ENCODE data around the gene SPON1. TPM values are rescaled to one million over a fixed set of nuclear protein-coding genes. Genes with fewer than 3 reads are reported as not detected.

Gene SPON1
- total RNA-seq, 1 experiment from 2014 or later = 0.20 TPM

DNA sequence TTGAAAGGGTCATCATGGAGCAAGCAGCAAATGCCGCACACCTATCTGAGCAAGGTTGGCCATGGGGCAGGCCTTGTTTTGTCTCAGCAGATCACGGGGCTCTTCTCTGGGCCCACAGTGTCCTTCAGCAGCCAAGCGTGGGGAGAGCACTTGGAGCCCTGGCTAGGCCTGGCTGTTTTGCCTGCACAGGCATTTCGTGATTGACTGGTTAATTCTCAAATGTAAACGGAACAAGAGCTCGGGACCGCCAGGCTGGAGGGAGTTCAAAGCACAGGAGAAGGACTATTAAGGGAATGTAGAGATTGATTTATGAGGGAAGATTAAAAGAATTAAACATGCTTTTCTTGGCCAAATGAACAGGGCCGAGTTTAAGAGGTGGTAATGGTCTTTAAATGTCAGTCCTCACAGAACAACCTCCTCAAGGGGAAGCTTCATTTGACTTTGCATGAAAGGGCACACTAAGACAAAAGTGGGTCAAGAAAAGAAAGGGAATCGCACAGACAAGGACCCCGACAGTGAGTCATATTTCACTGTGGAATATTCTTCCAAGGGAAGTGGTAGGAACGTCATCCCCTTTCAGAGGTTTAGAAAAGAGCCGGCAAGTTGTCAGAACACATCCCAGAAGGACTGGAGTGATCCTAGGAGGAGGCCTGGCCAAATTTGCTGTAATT lies 20.7 kb downstream of the SPON1 start:
- Mint-ChIP-seq H3K9me3 (no peaks in the 10 kb centered on the region), H3K4me3 (no peak overlapping the region), H3K27ac (no peak overlapping the region), H3K27me3 (ENCODE audit: low read depth) (peaks cover 8% of the 10 kb centered on the region), H3K36me3 (ENCODE audit: insufficient read depth in 1 of 3, low read depth in 3 of 3) (no peaks in the 10 kb centered on the region), H3K4me1 (no peaks in the 10 kb centered on the region)
- peak overlapping the region; percentile 58 for H4K5ac ChIP-seq (ENCODE audit: insufficient read length, low read depth, low read length)
- no peak overlapping the region for H3K23ac ChIP-seq (ENCODE audit: insufficient read length, low read depth, low read length)
- no peak overlapping the region for H3K56ac ChIP-seq (ENCODE audit: insufficient read length, low read depth, low read length)
- DNase-seq = no peak
- H3K79me1 ChIP-seq (ENCODE audit: insufficient read depth, low read depth, low read length, poor library complexity, severe bottlenecking) = no peaks in the 10 kb centered on the region
- no peak overlapping the region for H3K4me2 ChIP-seq (ENCODE audit: insufficient read depth, insufficient read length, low read length)
- H2BK12ac ChIP-seq (ENCODE audit: insufficient read length, low read depth, low read length) = no peak overlapping the region
- H3K9me3 ChIP-seq (ENCODE audit: control insufficient read depth, low read depth, low read length) = no peaks in the 10 kb centered on the region
- H3K4me1 ChIP-seq (ENCODE audit: insufficient read depth, low read length) = no peaks in the 10 kb centered on the region
- H3T11ph ChIP-seq (ENCODE audit: low read length) = no peak overlapping the region
- no peak overlapping the region for H3K18ac ChIP-seq (ENCODE audit: insufficient read length, low read depth, low read length)
- TF ChIP-seq, protein P1, sequence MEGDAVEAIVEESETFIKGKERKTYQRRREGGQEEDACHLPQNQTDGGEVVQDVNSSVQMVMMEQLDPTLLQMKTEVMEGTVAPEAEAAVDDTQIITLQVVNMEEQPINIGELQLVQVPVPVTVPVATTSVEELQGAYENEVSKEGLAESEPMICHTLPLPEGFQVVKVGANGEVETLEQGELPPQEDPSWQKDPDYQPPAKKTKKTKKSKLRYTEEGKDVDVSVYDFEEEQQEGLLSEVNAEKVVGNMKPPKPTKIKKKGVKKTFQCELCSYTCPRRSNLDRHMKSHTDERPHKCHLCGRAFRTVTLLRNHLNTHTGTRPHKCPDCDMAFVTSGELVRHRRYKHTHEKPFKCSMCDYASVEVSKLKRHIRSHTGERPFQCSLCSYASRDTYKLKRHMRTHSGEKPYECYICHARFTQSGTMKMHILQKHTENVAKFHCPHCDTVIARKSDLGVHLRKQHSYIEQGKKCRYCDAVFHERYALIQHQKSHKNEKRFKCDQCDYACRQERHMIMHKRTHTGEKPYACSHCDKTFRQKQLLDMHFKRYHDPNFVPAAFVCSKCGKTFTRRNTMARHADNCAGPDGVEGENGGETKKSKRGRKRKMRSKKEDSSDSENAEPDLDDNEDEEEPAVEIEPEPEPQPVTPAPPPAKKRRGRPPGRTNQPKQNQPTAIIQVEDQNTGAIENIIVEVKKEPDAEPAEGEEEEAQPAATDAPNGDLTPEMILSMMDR (conservative IDR thresholded peaks at IDR 0.05) = no peak
- no peak overlapping the region for H3K14ac ChIP-seq (ENCODE audit: insufficient read depth, low read length)
- H3K4ac ChIP-seq (ENCODE audit: low read depth, low read length) = no peak overlapping the region
- no peak overlapping the region for H2AFZ ChIP-seq (ENCODE audit: low read length)
- no peak overlapping the region for H3K9ac ChIP-seq (ENCODE audit: extremely low read depth, insufficient read length, low read length)
- no peak overlapping the region for H2BK20ac ChIP-seq (ENCODE audit: low read depth, low read length, poor library complexity, severe bottlenecking)
- no peak overlapping the region for H4K91ac ChIP-seq (ENCODE audit: insufficient read length, low read depth, low read length)
- no peaks in the 10 kb centered on the region for H4K20me1 ChIP-seq (ENCODE audit: control insufficient read depth, insufficient read depth, insufficient read length)
- no peaks in the 10 kb centered on the region for H3K79me2 ChIP-seq (ENCODE audit: insufficient read depth, low read length)
- no peak overlapping the region for H3K27ac ChIP-seq (ENCODE audit: insufficient read length, low read depth, low read length)
- no CpG with 5 or more reads among the region's 12 CpGs for WGBS (ENCODE audit: extremely low coverage, insufficient read length, low lambda C conversion rate)
- H3K23me2 ChIP-seq (ENCODE audit: insufficient read length, low read depth, low read length, poor library complexity, severe bottlenecking) = no peaks in the 10 kb centered on the region
- no peaks in the 10 kb centered on the region for H3K27me3 ChIP-seq (ENCODE audit: insufficient read depth, low read length)
- H4K8ac ChIP-seq (replicated peaks; ENCODE audit: insufficient read length, low read depth, low read length) = no peak overlapping the region
- no peak overlapping the region for H2BK15ac ChIP-seq (ENCODE audit: low read depth, low read length)
- no peak overlapping the region for H2AK5ac ChIP-seq (ENCODE audit: insufficient read length, low read length)
- no peak overlapping the region for H2BK120ac ChIP-seq (ENCODE audit: low read depth, low read length, poor library complexity, severe bottlenecking)
- no peak overlapping the region for H2BK5ac ChIP-seq (ENCODE audit: insufficient read length, low read length)

Measured in H9 (cell line).